Uterus (tissue), 4 donors: Measurements from ENCODE around the gene FDXR. TPM values are rescaled to one million over a fixed set of nuclear protein-coding genes. Genes with fewer than 3 reads are reported as not detected.

Source experiments
- DNase-seq, 2 donors: peaks; one replicate each; pipeline ENCODE4 v3.0.0-alpha.2; 2019 to 2020
- H3K27ac ChIP-seq, 2 donors: fragments of 200-600 bp; sonication (generic); 1 replicate in 1 of 2; 2 replicates in 1 of 2; pipeline ENCODE4 v1.5.1; 2016 to 2018
- H3K27me3 ChIP-seq, 2 donors: fragments of 200-600 bp; sonication (generic); one replicate each; pipeline ENCODE4 v1.5.1; 2018 to 2019; ENCODE audit warnings: control low read depth in 1 of 2
- H3K36me3 ChIP-seq, 2 donors: fragments of 200-600 bp; sonication (generic); one replicate each; pipeline ENCODE4 v1.5.1; 2019; ENCODE audit warnings: control low read depth in 1 of 2
- H3K4me1 ChIP-seq, 2 donors: fragments of 200-600 bp; sonication (generic); one replicate each; pipeline ENCODE4 v1.5.1; 2018 to 2019; ENCODE audit warnings: control low read depth in 1 of 2
- H3K4me3 ChIP-seq, 2 donors: fragments of 200-600 bp; sonication (generic); 1 replicate in 1 of 2; 2 replicates in 1 of 2; pipeline ENCODE4 v1.5.1; 2018 to 2019; ENCODE audit warnings: mild to moderate bottlenecking in 1 of 2
- H3K9me3 ChIP-seq, 2 donors: fragments of 200-600 bp; sonication (generic); one replicate each; pipeline ENCODE4 v1.5.1; 2019; ENCODE audit warnings: control low read depth in 1 of 2
- POLR2A ChIP-seq, 2 donors: fragments of 450-650 bp; IDR thresholded peaks; one replicate each; pipeline ENCODE4 v1.6.1; 2016; ENCODE audit warnings: antibody characterized with exemption in 2 of 2, mild to moderate bottlenecking in 1 of 2, moderate library complexity in 1 of 2
- intact Hi-C: fragments of 100-400 bp; cut with DNase I; formaldehyde crosslinking; loops from one replicate; pipeline ENCODE4 v1.15.1; 2023; ENCODE audit warnings: low total_unique reads
- total RNA-seq, 4 donors: library from RNA; depleted of rRNA in 3 of 4; stranded (reverse); fragments of >200 nt in 3 of 4; gene quantifications; one replicate each; pipeline versions ENCODE4 v1.1.0 to v1.2.4, GENCODE V29; 2014 to 2023
- TF ChIP-seq, protein P1 (sequence below), 4 experiments: fragments of 200-600 bp in 2 of 4; fragments of 450-650 bp in 2 of 4; sonication (generic) in 2 of 4; IDR thresholded peaks; one replicate each; pipeline ENCODE4 v1.5.1; 2016 to 2019; ENCODE audit warnings: antibody characterized with exemption in 4 of 4, mild to moderate bottlenecking in 2 of 4, moderate library complexity in 1 of 4
- donor health status: DM: yes; HTN: yes; CAD: no.

FDXR gene
- total RNA-seq, 4 donors from 2014 or later, result 5.1 to 13.4 (median 7.2) TPM; not detected in 1

DNA sequence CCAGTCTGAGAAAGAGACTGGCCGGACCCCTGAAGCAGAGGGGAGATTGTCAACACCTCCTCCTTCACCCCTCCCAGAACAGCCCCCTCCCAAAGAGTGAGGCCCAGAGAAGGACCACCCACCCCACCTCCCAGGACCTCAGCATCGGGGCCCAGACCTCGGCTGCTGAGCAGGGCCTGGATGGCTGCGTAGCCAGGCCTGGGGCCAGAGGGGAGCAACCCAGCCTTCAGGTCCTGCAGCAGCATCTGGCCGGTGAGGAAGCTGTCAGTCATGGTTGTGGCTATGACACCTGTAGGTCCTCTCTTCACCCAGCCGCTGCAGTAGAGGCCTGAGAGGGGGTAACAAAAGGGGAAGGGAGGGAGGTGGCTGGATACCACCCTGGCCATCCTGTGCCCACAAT lies 9.9 kb downstream of the FDXR start:
- DNase-seq, result no peak
- intact Hi-C loops, result loop anchor here (5.0 to 10.0 kb wide), 2 partner anchors 71 to 118 kb away; partner anchors contain the start of gene NHERF1
- Histone ChIP-seq H3K36me3 (no peaks in the 10 kb centered on the region), H3K27me3 (peaks cover 18 to 27% of the 10 kb centered on the region in 2 donors), H3K4me3 (no peak overlapping the region), H3K9me3 (no peaks in the 10 kb centered on the region), H3K27ac (no peak overlapping the region), H3K4me1 (peaks cover 0 to 18% of the 10 kb centered on the region in 2 donors)
- TF ChIP-seq, protein P1, sequence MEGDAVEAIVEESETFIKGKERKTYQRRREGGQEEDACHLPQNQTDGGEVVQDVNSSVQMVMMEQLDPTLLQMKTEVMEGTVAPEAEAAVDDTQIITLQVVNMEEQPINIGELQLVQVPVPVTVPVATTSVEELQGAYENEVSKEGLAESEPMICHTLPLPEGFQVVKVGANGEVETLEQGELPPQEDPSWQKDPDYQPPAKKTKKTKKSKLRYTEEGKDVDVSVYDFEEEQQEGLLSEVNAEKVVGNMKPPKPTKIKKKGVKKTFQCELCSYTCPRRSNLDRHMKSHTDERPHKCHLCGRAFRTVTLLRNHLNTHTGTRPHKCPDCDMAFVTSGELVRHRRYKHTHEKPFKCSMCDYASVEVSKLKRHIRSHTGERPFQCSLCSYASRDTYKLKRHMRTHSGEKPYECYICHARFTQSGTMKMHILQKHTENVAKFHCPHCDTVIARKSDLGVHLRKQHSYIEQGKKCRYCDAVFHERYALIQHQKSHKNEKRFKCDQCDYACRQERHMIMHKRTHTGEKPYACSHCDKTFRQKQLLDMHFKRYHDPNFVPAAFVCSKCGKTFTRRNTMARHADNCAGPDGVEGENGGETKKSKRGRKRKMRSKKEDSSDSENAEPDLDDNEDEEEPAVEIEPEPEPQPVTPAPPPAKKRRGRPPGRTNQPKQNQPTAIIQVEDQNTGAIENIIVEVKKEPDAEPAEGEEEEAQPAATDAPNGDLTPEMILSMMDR (IDR thresholded peaks at IDR 0.05), result no peak
- TF ChIP-seq POLR2A (IDR thresholded peaks at IDR 0.05), result no peak

DNA sequence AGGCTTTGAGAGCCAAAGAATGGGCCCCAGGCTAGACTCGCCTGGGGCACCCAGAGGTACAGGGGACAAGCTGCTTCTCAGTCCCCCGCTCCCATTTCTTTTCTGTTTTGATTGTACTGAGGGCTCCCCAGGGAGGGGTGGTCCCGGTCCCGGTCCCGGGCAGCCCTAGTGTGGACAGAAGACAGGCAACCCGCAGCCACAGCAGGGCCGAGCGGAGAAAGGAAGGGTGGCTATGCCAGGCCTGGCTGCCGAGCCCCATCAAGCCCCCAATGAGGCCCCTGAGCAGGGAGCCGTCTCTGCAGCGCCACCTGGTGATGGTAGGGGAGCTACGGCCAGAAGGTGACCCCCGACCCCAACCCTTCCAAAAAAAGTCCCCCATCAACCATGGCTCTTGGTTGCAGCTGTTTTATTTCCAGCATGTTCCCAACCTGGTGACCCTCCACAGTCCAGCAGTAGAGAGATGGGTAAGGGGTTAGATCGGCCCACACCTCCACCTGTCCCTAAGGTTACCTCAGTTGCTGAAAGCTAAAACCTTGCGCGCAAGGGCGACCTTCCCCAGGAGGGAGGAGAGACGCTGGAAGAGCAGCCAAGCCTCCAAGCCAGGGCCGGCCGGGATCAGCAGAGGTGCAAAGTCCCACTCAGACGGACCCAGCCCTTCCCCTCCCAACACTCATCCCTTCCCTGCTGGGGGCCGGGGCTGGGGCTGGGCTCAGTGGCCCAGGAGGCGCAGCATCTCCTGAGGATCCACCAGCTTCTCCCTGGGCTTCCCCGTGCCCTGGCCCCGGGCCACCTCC lies 10.5 kb downstream of the FDXR start:
- intact Hi-C loops, result loop anchor here (5.0 to 10.0 kb wide), 2 partner anchors 70 to 118 kb away; partner anchors contain the start of gene NHERF1
- Histone ChIP-seq H3K4me1 (peaks cover 0 to 18% of the 10 kb centered on the region in 2 donors), H3K4me3 (no peak overlapping the region), H3K9me3 (no peaks in the 10 kb centered on the region), H3K36me3 (no peaks in the 10 kb centered on the region), H3K27ac (no peak overlapping the region), H3K27me3 (peaks cover 18 to 31% of the 10 kb centered on the region in 2 donors)
- TF ChIP-seq POLR2A (IDR thresholded peaks at IDR 0.05), result no peak
- TF ChIP-seq, protein P1 (IDR thresholded peaks at IDR 0.05), result peak; percentile 43 to 58 (median 52)
- DNase-seq, result peak in 1 of 2 donors; percentile 47

DNA sequence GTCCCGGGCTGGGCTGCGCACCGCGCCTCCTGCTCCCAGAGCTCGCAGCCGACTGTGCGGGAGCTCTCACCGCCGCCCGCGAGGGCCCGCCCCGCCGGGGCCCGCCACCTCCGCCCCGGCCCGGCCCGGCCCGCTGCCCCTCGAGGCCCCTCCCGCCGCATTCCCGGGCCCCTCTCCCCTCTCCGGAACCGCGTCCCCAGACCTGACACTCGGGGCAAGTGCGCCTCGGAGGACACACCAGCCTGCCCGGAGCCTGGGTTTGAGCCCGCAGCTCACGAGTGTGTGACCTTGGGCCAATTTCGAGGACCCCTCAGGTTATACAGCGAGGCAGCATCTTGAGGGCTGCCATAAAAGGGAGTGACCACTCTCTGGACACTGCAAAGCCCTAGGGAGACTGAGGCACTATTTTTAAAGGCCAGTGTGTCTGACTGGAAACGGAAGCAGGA lies 11.1 kb downstream of the FDXR start:
- no peak for DNase-seq
- H3K4me3 ChIP-seq, result no peak overlapping the region
- intact Hi-C loops, result loop anchor here (5.0 to 10.0 kb wide), 2 partner anchors 69 to 117 kb away; partner anchors contain the start of gene NHERF1

DNA sequence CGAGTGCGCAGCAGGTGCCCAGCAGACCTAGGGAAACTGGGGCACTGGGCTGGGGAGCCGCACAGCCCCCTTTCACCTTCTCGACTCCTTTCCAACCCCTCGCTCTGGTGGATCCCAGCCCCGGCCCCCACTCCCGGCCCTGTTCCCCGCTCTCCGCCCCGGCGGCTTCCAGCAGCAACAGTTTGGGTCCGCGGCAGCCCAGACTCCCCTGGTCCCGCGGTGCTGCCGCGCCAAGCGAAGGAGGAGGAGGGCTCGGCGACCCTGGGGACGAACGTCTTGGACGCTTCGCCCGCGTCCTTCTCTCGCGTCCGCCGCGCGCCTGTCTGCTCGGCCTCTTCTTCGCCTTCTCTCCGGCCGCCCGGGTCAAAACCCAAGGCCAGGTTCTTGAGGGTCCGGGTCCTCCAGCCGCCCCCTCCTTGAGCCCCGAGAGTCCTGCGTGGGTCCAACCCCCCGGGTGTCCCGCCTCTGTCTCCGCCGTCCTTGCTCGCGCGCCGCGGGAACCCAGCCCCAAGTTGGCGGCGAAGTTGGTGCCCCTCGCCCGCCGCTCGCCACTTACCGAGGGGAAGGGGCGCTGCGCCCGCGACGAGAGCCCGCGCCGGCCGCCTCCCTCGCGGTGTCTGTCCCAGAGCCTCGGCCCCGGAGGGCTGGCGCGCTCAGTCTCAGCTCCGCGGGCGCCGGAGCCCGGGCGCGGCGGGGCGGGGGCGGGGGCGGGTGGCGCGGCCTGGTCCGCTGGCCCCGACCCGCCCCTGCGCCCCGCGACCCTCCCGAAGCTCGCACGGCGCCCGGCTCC lies 11.7 kb downstream of the FDXR start:
- Histone ChIP-seq H3K9me3 (no peaks in the 10 kb centered on the region), H3K27me3 (peaks cover 18 to 31% of the 10 kb centered on the region in 2 donors), H3K4me3 (no peak overlapping the region), H3K36me3 (no peaks in the 10 kb centered on the region), H3K4me1 (peaks cover 0 to 18% of the 10 kb centered on the region in 2 donors), H3K27ac (no peak overlapping the region)
- no peak for TF ChIP-seq POLR2A (IDR thresholded peaks at IDR 0.05)
- TF ChIP-seq, protein P1 (IDR thresholded peaks at IDR 0.05), result no peak
- DNase-seq, result no peak
- intact Hi-C loops, result loop anchor here (5.0 to 10.0 kb wide), 2 partner anchors 69 to 116 kb away; partner anchors contain the start of gene NHERF1

More for the DNA sequence above, 11.1 kb downstream of the FDXR start:
- no peaks in the 10 kb centered on the region for H3K9me3 ChIP-seq
- TF ChIP-seq POLR2A (IDR thresholded peaks at IDR 0.05), result no peak
- TF ChIP-seq, protein P1 (IDR thresholded peaks at IDR 0.05), result no peak
- H3K4me1 ChIP-seq, result peaks cover 0 to 18% of the 10 kb centered on the region in 2 donors
- H3K27ac ChIP-seq, result no peak overlapping the region
- H3K27me3 ChIP-seq, result peaks cover 18 to 31% of the 10 kb centered on the region in 2 donors
- H3K36me3 ChIP-seq, result no peaks in the 10 kb centered on the region
